Activated CD4-positive, CD25-positive, alpha-beta regulatory T cell (primary cell): ENCODE measurements around the gene ALB.

Experiments used
- DNase-seq, 4 experiments: peaks; one replicate each; lab custom pipeline; 2025; lab: John Stamatoyannopoulos, UW

ALB gene

DNA sequence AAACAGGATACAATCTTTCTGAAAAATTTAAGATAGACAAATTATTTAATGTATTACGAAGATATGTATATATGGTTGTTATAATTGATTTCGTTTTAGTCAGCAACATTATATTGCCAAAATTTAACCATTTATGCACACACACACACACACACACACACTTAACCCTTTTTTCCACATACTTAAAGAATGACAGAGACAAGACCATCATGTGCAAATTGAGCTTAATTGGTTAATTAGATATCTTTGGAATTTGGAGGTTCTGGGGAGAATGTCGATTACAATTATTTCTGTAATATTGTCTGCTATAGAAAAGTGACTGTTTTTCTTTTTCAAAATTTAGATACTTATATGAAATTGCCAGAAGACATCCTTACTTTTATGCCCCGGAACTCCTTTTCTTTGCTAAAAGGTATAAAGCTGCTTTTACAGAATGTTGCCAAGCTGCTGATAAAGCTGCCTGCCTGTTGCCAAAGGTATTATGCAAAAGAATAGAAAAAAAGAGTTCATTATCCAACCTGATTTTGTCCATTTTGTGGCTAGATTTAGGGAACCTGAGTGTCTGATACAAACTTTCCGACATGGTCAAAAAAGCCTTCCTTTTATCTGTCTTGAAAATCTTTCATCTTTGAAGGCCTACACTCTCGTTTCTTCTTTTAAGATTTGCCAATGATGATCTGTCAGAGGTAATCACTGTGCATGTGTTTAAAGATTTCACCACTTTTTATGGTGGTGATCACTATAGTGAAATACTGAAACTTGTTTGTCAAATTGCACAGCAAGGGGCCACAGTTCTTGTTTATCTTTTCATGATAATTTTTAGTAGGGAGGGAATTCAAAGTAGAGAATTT lies 5.2 kb downstream of the ALB start:
- no peak for DNase-seq

DNA sequence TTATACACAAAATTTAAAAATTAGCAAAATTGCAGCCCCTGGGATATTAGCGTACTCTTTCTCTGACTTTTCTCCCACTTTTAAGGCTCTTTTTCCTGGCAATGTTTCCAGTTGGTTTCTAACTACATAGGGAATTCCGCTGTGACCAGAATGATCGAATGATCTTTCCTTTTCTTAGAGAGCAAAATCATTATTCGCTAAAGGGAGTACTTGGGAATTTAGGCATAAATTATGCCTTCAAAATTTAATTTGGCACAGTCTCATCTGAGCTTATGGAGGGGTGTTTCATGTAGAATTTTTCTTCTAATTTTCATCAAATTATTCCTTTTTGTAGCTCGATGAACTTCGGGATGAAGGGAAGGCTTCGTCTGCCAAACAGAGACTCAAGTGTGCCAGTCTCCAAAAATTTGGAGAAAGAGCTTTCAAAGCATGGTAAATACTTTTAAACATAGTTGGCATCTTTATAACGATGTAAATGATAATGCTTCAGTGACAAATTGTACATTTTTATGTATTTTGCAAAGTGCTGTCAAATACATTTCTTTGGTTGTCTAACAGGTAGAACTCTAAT lies 6.0 kb downstream of the ALB start:
- no peak for DNase-seq

DNA sequence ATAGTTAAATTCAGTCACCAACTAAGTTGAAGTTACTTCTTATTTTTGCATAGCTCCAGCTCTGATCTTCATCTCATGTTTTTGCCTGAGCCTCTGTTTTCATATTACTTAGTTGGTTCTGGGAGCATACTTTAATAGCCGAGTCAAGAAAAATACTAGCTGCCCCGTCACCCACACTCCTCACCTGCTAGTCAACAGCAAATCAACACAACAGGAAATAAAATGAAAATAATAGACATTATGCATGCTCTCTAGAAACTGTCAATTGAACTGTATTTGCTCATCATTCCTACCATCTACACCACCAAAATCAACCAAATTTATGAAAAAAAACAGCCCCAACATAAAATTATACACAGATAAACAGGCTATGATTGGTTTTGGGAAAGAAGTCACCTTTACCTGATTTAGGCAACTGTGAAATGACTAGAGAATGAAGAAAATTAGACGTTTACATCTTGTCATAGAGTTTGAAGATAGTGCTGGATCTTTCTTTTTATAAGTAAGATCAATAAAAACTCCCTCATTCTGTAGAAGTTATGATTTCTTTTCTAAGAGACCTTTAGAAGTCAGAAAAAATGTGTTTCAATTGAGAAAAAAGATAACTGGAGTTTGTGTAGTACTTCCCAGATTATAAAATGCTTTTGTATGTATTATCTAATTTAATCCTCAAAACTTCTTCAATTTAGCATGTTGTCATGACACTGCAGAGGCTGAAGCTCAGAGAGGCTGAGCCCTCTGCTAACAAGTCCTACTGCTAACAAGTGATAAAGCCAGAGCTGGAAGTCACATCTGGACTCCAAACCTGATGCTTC lies 7.0 kb downstream of the ALB start:
- DNase-seq, result no peak

DNA sequence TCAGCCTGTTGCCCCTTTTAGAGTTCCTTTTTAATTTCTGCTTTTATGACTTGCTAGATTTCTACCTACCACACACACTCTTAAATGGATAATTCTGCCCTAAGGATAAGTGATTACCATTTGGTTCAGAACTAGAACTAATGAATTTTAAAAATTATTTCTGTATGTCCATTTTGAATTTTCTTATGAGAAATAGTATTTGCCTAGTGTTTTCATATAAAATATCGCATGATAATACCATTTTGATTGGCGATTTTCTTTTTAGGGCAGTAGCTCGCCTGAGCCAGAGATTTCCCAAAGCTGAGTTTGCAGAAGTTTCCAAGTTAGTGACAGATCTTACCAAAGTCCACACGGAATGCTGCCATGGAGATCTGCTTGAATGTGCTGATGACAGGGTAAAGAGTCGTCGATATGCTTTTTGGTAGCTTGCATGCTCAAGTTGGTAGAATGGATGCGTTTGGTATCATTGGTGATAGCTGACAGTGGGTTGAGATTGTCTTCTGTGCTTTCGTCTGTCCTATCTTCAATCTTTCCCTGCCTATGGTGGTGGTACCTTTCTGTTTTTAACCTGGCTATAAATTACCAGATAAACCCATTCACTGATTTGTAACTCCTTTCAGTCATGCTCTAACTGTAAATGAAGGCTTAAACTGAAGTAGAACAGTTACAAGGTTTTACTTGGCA lies 7.8 kb downstream of the ALB start:
- no peak for DNase-seq

DNA sequence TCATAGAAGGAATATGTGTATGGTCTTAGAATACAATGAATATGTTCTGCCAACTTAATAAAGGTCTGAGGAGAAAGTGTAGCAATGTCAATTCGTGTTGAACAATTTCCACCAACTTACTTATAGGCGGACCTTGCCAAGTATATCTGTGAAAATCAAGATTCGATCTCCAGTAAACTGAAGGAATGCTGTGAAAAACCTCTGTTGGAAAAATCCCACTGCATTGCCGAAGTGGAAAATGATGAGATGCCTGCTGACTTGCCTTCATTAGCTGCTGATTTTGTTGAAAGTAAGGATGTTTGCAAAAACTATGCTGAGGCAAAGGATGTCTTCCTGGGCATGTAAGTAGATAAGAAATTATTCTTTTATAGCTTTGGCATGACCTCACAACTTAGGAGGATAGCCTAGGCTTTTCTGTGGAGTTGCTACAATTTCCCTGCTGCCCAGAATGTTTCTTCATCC lies 9.2 kb downstream of the ALB start:
- no peak for DNase-seq

DNA sequence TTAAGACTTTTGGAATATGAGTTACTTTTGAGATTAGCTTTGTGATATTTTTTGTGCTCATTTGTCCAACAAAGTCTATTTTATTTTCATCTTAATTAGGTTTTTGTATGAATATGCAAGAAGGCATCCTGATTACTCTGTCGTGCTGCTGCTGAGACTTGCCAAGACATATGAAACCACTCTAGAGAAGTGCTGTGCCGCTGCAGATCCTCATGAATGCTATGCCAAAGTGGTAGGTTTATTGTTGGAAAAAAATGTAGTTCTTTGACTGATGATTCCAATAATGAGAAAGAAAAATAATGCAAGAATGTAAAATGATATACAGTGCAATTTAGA lies 10.8 kb downstream of the ALB start:
- no peak for DNase-seq

DNA sequence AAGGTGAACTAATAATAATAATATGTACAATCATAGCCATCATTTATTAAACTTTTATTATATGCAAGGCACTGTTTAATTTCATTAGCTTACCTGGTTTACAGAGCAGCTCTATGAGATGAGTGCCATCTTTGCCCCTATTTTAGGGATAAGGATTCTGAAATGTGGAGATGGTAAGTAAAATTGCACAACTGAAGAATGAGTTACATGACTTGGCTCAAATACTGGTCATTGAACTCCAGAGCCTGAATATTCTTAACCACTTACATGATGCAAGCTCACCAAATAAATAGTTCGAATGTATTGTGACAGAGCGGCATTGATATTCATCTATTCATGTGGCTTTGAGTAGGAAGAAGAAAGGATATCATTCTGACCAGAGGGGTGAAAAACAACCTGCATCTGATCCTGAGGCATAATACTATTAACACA lies 11.7 kb downstream of the ALB start:
- no peak for DNase-seq

DNA sequence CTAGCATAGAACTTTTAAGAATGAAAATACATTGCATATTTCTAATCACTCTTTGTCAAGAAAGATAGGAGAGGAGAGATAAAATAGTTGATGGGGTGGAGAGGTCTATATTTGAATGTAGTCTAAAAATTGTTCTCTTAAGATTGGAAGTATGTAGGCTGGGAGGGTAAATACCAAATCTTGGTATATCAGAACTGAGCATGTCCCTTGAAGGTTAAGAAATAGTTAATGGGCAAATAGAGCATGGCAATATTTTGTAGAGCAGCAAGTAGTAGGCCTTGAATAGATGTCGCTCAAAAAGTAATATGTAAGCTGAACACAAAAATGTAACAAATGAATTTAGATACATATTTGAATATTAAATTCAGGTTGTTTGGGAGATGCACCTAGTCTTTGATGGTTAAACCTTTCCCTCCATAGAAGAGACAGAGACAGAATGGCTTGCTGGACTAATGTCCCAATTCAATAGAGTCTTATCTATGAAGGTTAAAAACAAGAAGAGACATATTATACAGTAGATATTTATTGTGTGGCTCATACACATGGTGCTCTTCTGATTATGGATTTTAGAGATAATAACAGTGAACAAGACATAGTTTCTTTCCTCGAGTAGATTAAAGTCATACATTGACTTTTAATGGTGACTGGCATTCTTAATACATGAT lies 12.5 kb downstream of the ALB start:
- no peak for DNase-seq

DNA sequence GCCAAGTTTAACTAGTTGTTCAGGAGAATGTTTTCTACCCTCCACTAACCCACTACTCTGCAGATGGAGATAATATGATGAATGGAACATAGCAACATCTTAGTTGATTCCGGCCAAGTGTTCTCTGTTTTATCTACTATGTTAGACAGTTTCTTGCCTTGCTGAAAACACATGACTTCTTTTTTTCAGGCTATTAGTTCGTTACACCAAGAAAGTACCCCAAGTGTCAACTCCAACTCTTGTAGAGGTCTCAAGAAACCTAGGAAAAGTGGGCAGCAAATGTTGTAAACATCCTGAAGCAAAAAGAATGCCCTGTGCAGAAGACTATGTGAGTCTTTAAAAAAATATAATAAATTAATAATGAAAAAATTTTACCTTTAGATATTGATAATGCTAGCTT lies 13.3 kb downstream of the ALB start:
- DNase-seq, result no peak

DNA sequence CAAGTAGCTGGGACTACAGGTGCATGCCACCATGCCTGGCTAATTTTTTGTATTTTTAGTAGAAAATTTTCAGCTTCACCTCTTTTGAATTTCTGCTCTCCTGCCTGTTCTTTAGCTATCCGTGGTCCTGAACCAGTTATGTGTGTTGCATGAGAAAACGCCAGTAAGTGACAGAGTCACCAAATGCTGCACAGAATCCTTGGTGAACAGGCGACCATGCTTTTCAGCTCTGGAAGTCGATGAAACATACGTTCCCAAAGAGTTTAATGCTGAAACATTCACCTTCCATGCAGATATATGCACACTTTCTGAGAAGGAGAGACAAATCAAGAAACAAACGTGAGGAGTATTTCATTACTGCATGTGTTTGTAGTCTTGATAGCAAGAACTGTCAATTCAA lies 13.9 kb downstream of the ALB start:
- DNase-seq, result no peak

DNA sequence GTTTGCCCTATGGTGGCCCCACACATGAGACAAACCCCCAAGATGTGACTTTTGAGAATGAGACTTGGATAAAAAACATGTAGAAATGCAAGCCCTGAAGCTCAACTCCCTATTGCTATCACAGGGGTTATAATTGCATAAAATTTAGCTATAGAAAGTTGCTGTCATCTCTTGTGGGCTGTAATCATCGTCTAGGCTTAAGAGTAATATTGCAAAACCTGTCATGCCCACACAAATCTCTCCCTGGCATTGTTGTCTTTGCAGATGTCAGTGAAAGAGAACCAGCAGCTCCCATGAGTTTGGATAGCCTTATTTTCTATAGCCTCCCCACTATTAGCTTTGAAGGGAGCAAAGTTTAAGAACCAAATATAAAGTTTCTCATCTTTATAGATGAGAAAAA lies 14.6 kb downstream of the ALB start:
- no peak for DNase-seq

DNA sequence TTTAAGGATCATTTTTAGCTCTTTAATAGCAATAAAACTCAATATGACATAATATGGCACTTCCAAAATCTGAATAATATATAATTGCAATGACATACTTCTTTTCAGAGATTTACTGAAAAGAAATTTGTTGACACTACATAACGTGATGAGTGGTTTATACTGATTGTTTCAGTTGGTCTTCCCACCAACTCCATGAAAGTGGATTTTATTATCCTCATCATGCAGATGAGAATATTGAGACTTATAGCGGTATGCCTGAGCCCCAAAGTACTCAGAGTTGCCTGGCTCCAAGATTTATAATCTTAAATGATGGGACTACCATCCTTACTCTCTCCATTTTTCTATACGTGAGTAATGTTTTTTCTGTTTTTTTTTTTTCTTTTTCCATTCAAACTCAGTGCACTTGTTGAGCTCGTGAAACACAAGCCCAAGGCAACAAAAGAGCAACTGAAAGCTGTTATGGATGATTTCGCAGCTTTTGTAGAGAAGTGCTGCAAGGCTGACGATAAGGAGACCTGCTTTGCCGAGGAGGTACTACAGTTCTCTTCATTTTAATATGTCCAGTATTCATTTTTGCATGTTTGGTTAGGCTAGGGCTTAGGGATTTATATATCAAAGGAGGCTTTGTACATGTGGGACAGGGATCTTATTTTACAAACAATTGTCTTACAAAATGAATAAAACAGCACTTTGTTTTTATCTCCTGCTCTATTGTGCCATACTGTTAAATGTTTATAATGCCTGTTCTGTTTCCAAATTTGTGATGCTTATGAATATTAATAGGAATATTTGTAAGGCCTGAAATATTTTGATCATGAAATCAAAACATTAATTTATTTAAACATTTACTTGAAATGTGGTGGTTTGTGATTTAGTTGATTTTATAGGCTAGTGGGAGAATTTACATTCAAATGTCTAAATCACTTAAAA lies 15.3 kb downstream of the ALB start:
- DNase-seq, result no peak

DNA sequence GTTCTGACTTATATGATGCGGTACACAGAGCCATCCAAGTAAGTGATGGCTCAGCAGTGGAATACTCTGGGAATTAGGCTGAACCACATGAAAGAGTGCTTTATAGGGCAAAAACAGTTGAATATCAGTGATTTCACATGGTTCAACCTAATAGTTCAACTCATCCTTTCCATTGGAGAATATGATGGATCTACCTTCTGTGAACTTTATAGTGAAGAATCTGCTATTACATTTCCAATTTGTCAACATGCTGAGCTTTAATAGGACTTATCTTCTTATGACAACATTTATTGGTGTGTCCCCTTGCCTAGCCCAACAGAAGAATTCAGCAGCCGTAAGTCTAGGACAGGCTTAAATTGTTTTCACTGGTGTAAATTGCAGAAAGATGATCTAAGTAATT lies 16.5 kb downstream of the ALB start:
- DNase-seq, result no peak

DNA sequence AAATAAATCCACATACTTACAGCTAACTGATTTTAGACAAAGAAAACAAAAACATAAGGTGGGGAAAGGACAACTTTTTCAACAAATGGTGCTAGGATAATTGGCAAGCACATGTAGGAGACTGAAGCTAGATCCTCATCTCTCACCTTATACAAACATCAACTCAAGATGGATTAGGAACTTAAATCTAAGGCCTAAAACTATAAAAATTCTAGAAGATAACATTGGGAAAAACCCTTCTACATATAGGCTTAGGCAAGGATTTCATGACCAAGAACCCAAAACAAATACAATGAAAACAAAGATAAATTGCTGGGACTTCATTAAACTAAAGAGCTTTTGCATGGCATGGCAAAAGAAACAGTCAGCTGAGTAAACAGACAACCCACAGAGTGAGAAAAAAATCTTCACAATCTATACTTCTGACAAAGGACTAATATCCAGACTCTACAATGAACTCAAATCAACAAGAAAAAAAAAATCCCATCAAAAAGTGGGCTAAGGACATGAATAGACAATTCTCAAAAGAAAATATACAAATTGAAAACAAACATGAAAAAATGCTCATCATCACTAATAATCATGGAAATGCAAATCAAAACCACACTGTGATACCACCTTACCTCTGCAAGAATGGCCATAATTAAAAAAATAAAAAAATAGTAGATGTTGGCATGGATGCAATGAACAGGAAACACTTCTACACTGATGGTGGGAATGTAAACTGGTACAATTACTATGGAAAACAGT lies 17.8 kb downstream of the ALB start:
- DNase-seq, result no peak

DNA sequence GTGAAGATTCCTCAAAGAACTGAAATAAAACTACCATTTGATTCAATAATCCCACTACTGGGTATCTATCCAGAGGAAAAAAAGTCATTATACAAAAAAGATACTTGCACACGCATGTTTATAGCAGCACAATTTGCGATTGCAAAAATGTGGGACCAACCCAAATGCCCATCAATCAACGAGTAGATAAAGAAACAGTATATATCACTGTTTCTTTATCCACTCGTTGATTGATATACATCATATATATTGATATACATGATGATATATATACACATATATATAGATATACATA lies 18.3 kb downstream of the ALB start:
- DNase-seq, result no peak

DNA sequence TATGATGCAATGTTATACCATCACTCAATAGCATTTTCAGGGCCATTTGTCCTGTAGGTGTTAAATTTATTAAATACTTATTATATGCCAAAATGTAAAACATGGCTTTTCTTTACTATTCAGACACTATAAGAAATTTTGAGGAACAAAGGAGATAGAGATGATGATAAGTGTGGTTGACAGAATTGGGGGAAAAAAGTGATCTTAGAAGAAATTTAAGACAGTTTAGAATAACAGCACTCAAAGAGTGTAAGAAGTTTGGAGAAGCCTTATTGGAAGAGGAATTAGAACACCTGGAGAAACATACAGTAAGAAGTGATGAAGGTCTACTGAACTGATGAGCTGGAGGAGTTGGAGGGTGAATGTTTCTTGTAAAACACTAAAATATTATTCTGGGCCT lies 19.1 kb downstream of the ALB start:
- DNase-seq, result no peak

DNA sequence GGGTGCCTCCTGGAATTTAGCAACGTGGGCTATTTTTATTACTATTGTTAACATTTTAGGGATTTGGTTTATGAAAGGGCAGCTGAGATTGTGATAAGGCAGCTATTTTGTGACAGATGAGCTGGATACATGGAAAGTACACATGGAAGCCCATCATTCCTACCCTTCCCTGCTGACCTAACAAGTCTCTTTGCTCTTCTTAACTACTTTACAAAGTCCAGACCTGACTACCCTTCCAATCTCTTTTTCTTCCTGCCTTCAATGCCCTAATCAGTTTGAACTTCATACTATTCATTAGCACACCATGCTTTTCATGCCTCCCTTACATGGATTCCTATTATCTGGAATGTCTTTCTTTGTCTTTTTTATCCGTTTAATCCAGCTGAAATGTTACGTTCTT lies 22.6 kb downstream of the ALB start:
- DNase-seq, result no peak

DNA sequence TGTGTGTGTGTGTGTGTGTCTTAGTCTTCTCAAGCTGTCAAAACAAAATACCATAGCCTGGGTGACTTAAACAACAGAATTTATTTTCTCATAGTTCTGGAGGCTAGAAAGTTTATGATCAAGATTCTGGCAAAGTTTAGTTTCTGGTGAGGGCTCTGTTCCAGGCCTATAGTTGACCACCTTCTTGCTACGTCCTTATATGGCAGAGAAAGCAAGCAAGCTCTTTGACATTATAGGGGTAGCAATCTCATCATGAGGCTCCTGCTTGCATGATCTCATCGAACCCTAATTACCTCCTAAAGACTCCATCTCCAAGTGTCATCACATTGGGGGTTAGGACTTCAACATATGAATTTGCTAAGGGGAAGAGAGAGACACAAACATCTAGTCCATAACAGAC lies 25.0 kb downstream of the ALB start:
- DNase-seq, result no peak

DNA sequence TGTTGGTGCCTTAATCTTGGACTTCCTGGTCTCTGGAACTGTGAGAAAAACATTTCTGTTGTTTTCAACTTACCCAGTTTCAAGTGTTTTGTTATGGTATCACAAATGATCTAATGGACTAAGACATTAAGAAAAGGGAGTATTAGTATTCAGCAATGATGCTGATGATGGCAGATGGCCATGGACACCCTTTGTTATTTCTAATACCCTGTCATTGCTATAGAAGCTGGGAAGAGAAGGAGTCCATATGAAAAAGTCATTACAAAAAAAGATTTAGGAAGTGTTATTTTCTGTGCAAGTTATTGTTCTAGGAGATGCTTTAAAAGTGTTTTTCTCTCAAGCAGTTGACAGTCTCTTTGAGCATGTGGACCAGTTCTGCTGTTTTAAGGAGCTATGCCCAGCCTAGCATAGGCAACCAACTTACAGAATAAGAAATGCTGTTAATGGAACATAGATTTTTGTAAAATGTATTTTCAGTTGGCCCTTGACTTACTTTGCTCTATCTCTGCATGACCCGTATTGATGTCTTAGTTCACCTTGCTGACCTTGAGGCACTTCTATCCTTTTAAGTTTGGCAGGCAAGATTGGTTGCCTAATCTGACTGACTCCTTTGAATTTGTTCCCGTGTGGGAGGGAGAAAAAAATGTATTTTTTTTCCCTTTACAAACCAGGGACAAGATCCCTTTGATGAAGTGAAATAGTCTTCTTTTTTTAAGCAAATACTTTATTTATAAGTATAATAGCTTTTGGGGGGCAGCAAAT lies 25.9 kb downstream of the ALB start:
- no peak for DNase-seq

DNA sequence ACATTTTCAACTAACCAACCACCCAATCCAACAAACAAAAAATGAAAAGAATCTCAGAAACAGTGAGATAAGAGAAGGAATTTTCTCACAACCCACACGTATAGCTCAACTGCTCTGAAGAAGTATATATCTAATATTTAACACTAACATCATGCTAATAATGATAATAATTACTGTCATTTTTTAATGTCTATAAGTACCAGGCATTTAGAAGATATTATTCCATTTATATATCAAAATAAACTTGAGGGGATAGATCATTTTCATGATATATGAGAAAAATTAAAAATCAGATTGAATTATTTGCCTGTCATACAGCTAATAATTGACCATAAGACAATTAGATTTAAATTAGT lies 27.7 kb downstream of the ALB start:
- DNase-seq, result no peak
